PC-3 (cell line): Measurements from ENCODE around the gene CABLES1. TPM values are rescaled to one million over a fixed set of nuclear protein-coding genes. Genes with fewer than 3 reads are reported as not detected.

ENCODE experiments used
- ATAC-seq: fragments of 200-7000 bp; cut with Tn5 transposase; 2 replicates; pipeline ENCODE4 v1.9.1; 2020; ENCODE audit warnings: mild to moderate bottlenecking, moderate library complexity
- BruUV-seq: library from RNA; stranded (reverse); fragments of 400-500 nt; replicated peaks from 2 replicates; lab custom pipeline; 2021; lab: Mats Ljungman, UMichigan
- CTCF ChIA-PET: fragments of 300-600 bp; sonication (Branson Sonifier 250); formaldehyde crosslinking; loops from one replicate; lab custom pipeline; 2022; ENCODE audit warnings: antibody characterized with exemption; lab: Charles Lee
- POLR2A ChIA-PET: fragments of 300-600 bp; sonication (Branson Sonifier 250); formaldehyde crosslinking; loops from one replicate; lab custom pipeline; 2022; ENCODE audit warnings: antibody characterized with exemption; ENCODE audit not compliant: unreplicated experiment; lab: Charles Lee
- DNase-seq: peaks from one replicate; pipeline ENCODE4 v3.0.0-alpha.2; 2015
- H2AFZ ChIP-seq: fragments of 300-600 bp; sonication (generic); 2 replicates; pipeline ENCODE4 v1.6.0; 2016; ENCODE audit warnings: antibody characterized with exemption, low read length
- H3F3A ChIP-seq: fragments of 300-600 bp; sonication (generic); one replicate; pipeline ENCODE4 v1.6.0; 2017; ENCODE audit warnings: antibody characterized with exemption, low read length, control low read depth, mild to moderate bottlenecking; ENCODE audit not compliant: unreplicated experiment
- H3K27ac ChIP-seq: fragments of 300-600 bp; sonication (generic); 2 replicates; pipeline ENCODE4 v1.5.1; 2016; ENCODE audit warnings: mild to moderate bottlenecking, low read length
- H3K27me3 ChIP-seq: fragments of 300-600 bp; sonication (generic); 2 replicates; pipeline ENCODE4 v1.6.1; 2016; ENCODE audit warnings: low read length, mixed read lengths
- H3K36me3 ChIP-seq: fragments of 300-600 bp; sonication (generic); 2 replicates; pipeline ENCODE4 v1.6.1; 2016; ENCODE audit warnings: low read depth, mixed run types, low read length, mixed read lengths
- H3K4me1 ChIP-seq: fragments of 300-600 bp; sonication (generic); 2 replicates; pipeline ENCODE4 v1.5.1; 2016; ENCODE audit warnings: low read length; ENCODE audit not compliant: insufficient read depth
- H3K4me2 ChIP-seq: fragments of 300-600 bp; sonication (generic); 2 replicates; pipeline ENCODE4 v1.6.0; 2016; ENCODE audit warnings: low read length
- H3K4me3 ChIP-seq: fragments of 300-600 bp; sonication (generic); 2 replicates; pipeline ENCODE4 v1.5.1; 2016; ENCODE audit warnings: mild to moderate bottlenecking, low read length, mixed read lengths
- H3K79me2 ChIP-seq: fragments of 300-600 bp; sonication (generic); 2 replicates; pipeline ENCODE4 v1.6.1; 2017; ENCODE audit warnings: low read length, mixed read lengths
- H3K9ac ChIP-seq: fragments of 300-600 bp; sonication (generic); 2 replicates; pipeline ENCODE4 v1.6.0; 2016; ENCODE audit warnings: mild to moderate bottlenecking, low read length
- H3K9me2 ChIP-seq: fragments of 300-600 bp; sonication (generic); replicated peaks from 2 replicates; pipeline ENCODE4 v1.6.1; 2016; ENCODE audit warnings: mixed run types, low read length, mixed read lengths
- H3K9me3 ChIP-seq: fragments of 300-600 bp; sonication (generic); 2 replicates; pipeline ENCODE4 v1.6.1; 2016; ENCODE audit warnings: low read length, mixed read lengths
- H4K20me1 ChIP-seq: fragments of 300-600 bp; sonication (generic); 2 replicates; pipeline ENCODE4 v1.6.1; 2016; ENCODE audit warnings: low read length, mixed read lengths
- CTCF ChIP-seq: fragments of 300-600 bp; sonication (generic); conservative IDR thresholded peaks from 2 replicates; pipeline ENCODE4 v1.5.1; 2017; ENCODE audit warnings: antibody characterized with exemption, low read depth, mild to moderate bottlenecking, low read length
- EZH2 ChIP-seq: fragments of 300-600 bp; sonication (generic); IDR thresholded peaks from one replicate; pipeline ENCODE4 v1.6.1; 2017; ENCODE audit warnings: antibody characterized with exemption, mild to moderate bottlenecking, low read length; ENCODE audit not compliant: unreplicated experiment
- EZH2phosphoT487 ChIP-seq: fragments of 300-600 bp; sonication (generic); IDR thresholded peaks from 2 replicates; pipeline ENCODE4 v1.6.1; 2018; ENCODE audit warnings: mild to moderate bottlenecking, antibody characterized with exemption, low read length, borderline replicate concordance
- intact Hi-C: fragments of 100-400 bp; cut with micrococcal nuclease; formaldehyde crosslinking; loops from 2 replicates; pipeline ENCODE4 v1.9.0; 2023
- total RNA-seq: library from RNA; depleted of rRNA; stranded (reverse); fragments of >200 nt; gene quantifications from 2 replicates; pipeline ENCODE4 v1.2.3, GENCODE V29; 2014

The CABLES1 gene
- total RNA-seq, 1 experiment from 2014 or later: 18.6 TPM

- no peaks in the 10 kb centered on the region for H3K9me3 ChIP-seq
- DNase-seq: no peak
- H3K79me2 ChIP-seq: no peaks in the 10 kb centered on the region
- no peak overlapping the region for H3K9ac ChIP-seq
- H3F3A ChIP-seq: no peaks in the 10 kb centered on the region
- no peaks in the 10 kb centered on the region for H3K36me3 ChIP-seq
- no peaks in the 10 kb centered on the region for H4K20me1 ChIP-seq
- H3K27me3 ChIP-seq: no peaks in the 10 kb centered on the region
- ChIA-PET POLR2A (no interaction called here), CTCF (no interaction called here)
- ATAC-seq: no peak
- TF ChIP-seq EZH2phosphoT487 (no peak), EZH2 (no peak), CTCF (no peak)
- BruUV-seq: no TSS peak
- no peak overlapping the region for H3K27ac ChIP-seq
- no peak overlapping the region for H2AFZ ChIP-seq
- H3K9me2 ChIP-seq: no peaks in the 10 kb centered on the region
- H3K4me1 ChIP-seq: no peaks in the 10 kb centered on the region
- intact Hi-C loops: no loop called here
- H3K4me2 ChIP-seq: no peak overlapping the region
- no peak overlapping the region for H3K4me3 ChIP-seq
These were observed 51.5 kb downstream of the CABLES1 start for GRCh38 chr18:23186781-23187180.

DNA sequence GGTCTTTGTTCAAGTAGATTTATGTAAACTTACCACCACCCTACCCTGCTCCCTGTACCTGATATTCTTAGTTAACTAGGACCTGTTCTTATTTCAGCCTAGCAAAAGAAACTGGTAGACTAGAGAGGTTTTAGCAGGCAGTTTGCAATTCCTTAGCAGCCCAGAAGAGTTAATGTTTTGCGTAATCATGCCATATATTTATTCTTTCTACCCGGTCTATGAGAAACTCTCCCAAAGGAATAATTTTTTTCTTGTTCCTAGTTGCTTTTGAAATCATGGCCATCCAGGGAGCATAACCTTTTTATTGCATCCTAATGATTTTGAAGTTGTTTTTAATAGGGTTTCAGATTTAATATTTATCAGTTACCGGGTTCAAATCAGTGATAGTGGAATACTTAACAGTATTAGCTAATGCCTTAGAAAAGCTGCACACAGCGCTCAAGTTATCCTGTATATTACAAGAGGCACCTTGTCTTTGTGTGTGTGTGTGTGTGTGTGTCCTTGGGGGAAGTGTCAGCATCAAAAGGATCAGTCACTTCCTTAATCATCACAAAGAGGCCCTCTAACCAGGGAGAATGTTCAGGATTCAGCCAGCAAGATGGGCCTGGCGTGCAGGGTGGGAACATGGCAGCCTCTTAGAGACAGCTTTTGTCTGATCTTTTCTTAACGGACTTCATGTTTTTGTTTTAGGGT, 52.9 kb downstream of the CABLES1 start:
- no peaks in the 10 kb centered on the region for H3K27me3 ChIP-seq
- no peak overlapping the region for H3K27ac ChIP-seq
- H3K9me3 ChIP-seq: no peaks in the 10 kb centered on the region
- H3F3A ChIP-seq: no peaks in the 10 kb centered on the region
- H2AFZ ChIP-seq: no peak overlapping the region
- ATAC-seq (no peak), DNase-seq (no peak)
- no peak overlapping the region for H3K4me2 ChIP-seq
- no peaks in the 10 kb centered on the region for H3K36me3 ChIP-seq
- H3K9ac ChIP-seq: no peak overlapping the region
- intact Hi-C loops: no loop called here
- no peaks in the 10 kb centered on the region for H3K79me2 ChIP-seq
- ChIA-PET POLR2A (interaction anchor here (0.7 kb wide), 1 partner anchor 37 kb away, joined by 3 read pairs; no protein-coding TSS in a partner anchor), CTCF (no interaction called here)
- TF ChIP-seq EZH2phosphoT487 (no peak), CTCF (no peak)
- no TSS peak for BruUV-seq
- no peaks in the 10 kb centered on the region for H3K4me1 ChIP-seq
- H3K9me2 ChIP-seq: no peaks in the 10 kb centered on the region
- no peaks in the 10 kb centered on the region for H4K20me1 ChIP-seq
- H3K4me3 ChIP-seq: no peak overlapping the region

GRCh38 chr18:23189099-23189498, 53.8 kb downstream of the CABLES1 start:
- DNase-seq: no peak
- BruUV-seq: no TSS peak
- intact Hi-C loops: no loop called here
- H3K9ac ChIP-seq: no peak overlapping the region
- H3K27ac ChIP-seq: no peak overlapping the region
- no peaks in the 10 kb centered on the region for H3K36me3 ChIP-seq
- H4K20me1 ChIP-seq: no peaks in the 10 kb centered on the region
- H3K4me2 ChIP-seq: no peak overlapping the region
- CTCF ChIA-PET: no interaction called here
- no peaks in the 10 kb centered on the region for H3F3A ChIP-seq
- no peaks in the 10 kb centered on the region for H3K9me3 ChIP-seq
- no peaks in the 10 kb centered on the region for H3K4me1 ChIP-seq
- H2AFZ ChIP-seq: no peak overlapping the region
- no peak for ATAC-seq
- H3K79me2 ChIP-seq: no peaks in the 10 kb centered on the region
- TF ChIP-seq EZH2phosphoT487 (no peak), CTCF (no peak), EZH2 (no peak)
- POLR2A ChIA-PET: no interaction called here
- H3K9me2 ChIP-seq: no peaks in the 10 kb centered on the region
- H3K27me3 ChIP-seq: no peaks in the 10 kb centered on the region
- no peak overlapping the region for H3K4me3 ChIP-seq
